ENCODE results near the gene COBL. TPM values are rescaled to one million over a fixed set of nuclear protein-coding genes. Genes with fewer than 3 reads are reported as not detected.

Gene COBL
- total RNA-seq, 1 experiment from 2014 or later, result 49.9 TPM

DNA sequence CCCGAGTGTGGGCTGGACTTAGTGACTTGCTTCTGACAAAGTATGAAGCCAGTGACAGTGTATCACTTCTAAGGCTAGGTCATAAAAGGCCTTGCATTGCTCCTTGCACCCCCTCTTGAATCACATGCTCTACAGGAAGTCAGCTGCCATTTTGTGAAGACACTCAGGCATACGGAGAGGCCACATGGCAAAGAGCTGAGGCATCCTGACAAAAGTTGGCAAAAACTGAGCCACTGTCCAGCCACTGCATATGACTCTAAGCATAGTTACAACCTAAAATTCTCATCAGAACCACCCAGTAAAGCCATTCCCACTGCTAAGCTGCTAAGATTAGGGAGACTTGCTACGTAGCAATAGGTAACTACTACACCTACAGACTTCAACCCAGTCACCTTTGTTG lies 18.6 kb downstream of the COBL start:
- DNase-seq, result no peak
- no peaks in the 10 kb centered on the region for H3K9me3 Mint-ChIP-seq (ENCODE audit: low read depth, unreplicated experiment)
- no peaks in the 10 kb centered on the region for H3K27me3 Mint-ChIP-seq (ENCODE audit: unreplicated experiment)
- no TSS peak for BruUV-seq (replicated peaks)
- CTCF ChIA-PET, result interaction anchor here (0.9 kb wide), 2 partner anchors 16 to 35 kb away, joined by 3 to 4 read pairs; no protein-coding TSS in a partner anchor
- no peak overlapping the region for H3K4me3 Mint-ChIP-seq (ENCODE audit: low read depth, unreplicated experiment)
- intact Hi-C loops (cut with micrococcal nuclease; ENCODE audit: unreplicated experiment), result no loop called here
- no peak overlapping the region for H3K27ac Mint-ChIP-seq (ENCODE audit: unreplicated experiment)
- TF ChIP-seq, protein P1, sequence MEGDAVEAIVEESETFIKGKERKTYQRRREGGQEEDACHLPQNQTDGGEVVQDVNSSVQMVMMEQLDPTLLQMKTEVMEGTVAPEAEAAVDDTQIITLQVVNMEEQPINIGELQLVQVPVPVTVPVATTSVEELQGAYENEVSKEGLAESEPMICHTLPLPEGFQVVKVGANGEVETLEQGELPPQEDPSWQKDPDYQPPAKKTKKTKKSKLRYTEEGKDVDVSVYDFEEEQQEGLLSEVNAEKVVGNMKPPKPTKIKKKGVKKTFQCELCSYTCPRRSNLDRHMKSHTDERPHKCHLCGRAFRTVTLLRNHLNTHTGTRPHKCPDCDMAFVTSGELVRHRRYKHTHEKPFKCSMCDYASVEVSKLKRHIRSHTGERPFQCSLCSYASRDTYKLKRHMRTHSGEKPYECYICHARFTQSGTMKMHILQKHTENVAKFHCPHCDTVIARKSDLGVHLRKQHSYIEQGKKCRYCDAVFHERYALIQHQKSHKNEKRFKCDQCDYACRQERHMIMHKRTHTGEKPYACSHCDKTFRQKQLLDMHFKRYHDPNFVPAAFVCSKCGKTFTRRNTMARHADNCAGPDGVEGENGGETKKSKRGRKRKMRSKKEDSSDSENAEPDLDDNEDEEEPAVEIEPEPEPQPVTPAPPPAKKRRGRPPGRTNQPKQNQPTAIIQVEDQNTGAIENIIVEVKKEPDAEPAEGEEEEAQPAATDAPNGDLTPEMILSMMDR (IDR thresholded peaks at IDR 0.05; ENCODE audit: unreplicated experiment), result no peak
- no peaks in the 10 kb centered on the region for H3K36me3 Mint-ChIP-seq (ENCODE audit: insufficient read depth, unreplicated experiment)
- peaks cover 20% of the 10 kb centered on the region for H3K4me1 Mint-ChIP-seq (ENCODE audit: low read depth, unreplicated experiment)

GRCh38 chr7:51295440-51296245 lies 21.0 kb downstream of the COBL start:
- Mint-ChIP-seq H3K9me3 (ENCODE audit: low read depth, unreplicated experiment) (no peaks in the 10 kb centered on the region), H3K4me1 (ENCODE audit: low read depth, unreplicated experiment) (peaks cover 37% of the 10 kb centered on the region), H3K36me3 (ENCODE audit: insufficient read depth, unreplicated experiment) (no peaks in the 10 kb centered on the region), H3K4me3 (ENCODE audit: low read depth, unreplicated experiment) (no peak overlapping the region), H3K27me3 (ENCODE audit: unreplicated experiment) (no peaks in the 10 kb centered on the region), H3K27ac (ENCODE audit: unreplicated experiment) (no peak overlapping the region)
- DNase-seq, result no peak
- TF ChIP-seq, protein P1 (IDR thresholded peaks at IDR 0.05; ENCODE audit: unreplicated experiment), result no peak
- intact Hi-C loops (cut with micrococcal nuclease; ENCODE audit: unreplicated experiment), result no loop called here
- BruUV-seq (replicated peaks), result no TSS peak
- CTCF ChIA-PET, result interaction anchor here (0.6 kb wide), 1 partner anchor 37 kb away, joined by 3 read pairs; no protein-coding TSS in a partner anchor

DNA sequence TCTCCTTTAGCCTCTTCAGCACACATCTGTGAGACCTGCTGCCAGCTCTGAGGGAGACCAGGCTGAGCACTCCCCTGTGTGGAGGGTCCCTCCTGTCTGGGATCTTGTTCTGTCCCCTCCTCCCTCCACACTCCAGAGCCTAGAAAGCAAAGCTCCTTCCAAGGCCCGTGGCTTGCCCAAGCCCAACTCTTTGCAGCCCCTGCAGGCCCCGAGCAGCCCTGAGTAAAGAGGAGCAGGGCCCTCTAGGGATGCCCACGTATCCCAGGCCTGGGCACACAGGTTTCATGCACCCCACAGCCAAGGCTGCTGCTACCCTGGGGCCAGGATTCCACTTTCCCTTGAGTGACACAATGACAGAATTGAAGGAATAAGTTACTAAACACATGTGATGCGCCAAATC lies 24.0 kb downstream of the COBL start:
- peaks cover 57% of the 10 kb centered on the region for H3K4me1 Mint-ChIP-seq (ENCODE audit: low read depth, unreplicated experiment)
- no peaks in the 10 kb centered on the region for H3K36me3 Mint-ChIP-seq (ENCODE audit: insufficient read depth, unreplicated experiment)
- CTCF ChIA-PET, result no interaction called here
- no peak overlapping the region for H3K27ac Mint-ChIP-seq (ENCODE audit: unreplicated experiment)
- no TSS peak for BruUV-seq (replicated peaks)
- no peaks in the 10 kb centered on the region for H3K27me3 Mint-ChIP-seq (ENCODE audit: unreplicated experiment)
- TF ChIP-seq, protein P1 (IDR thresholded peaks at IDR 0.05; ENCODE audit: unreplicated experiment), result no peak
- no peak overlapping the region for H3K4me3 Mint-ChIP-seq (ENCODE audit: low read depth, unreplicated experiment)
- intact Hi-C loops (cut with micrococcal nuclease; ENCODE audit: unreplicated experiment), result loop anchor here (2.0 kb wide), 1 partner anchor 38 kb away; no protein-coding TSS in a partner anchor
- DNase-seq, result no peak
- no peaks in the 10 kb centered on the region for H3K9me3 Mint-ChIP-seq (ENCODE audit: low read depth, unreplicated experiment)

DNA sequence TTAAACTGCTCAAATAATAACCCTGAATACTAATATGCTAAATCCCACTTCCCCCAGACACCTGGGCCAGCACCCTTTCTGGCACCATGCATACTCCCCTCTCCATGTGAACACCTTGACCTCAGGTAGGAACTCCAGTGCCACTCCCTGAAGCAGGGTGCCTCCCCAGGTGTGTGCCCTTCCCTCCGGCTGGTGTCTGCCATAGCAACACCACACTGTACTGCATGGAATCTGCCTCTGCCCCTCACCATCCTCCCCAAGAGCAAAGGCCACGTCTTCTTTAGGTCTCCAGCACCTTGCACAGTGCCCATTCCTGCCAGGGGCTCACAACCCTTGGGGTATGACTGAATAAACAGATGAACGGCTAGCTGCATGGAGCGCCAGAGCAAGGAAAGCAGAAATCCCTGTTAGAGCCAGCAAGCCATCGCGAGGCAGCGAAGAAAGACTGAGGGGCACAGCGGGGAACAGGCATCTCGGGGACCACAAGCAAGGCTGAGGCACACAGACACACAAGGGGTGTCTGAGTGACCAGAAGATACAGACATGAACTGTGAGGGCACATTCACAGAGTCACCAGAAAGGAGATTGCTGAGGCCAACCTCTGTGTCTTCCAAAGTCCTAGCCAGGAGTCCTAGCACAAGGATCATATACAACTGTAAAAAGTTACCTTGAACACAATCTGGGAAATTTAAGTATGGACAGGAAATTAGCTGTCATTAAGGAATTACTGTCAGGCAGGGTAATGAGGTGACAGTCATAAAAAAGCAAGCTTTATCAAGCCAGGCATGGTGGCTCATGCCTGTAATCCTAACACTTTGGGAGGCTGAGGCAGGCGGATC lies 25.7 kb downstream of the COBL start:
- DNase-seq, result no peak
- no peaks in the 10 kb centered on the region for H3K27me3 Mint-ChIP-seq (ENCODE audit: unreplicated experiment)
- no TSS peak for BruUV-seq (replicated peaks)
- H3K9me3 Mint-ChIP-seq (ENCODE audit: low read depth, unreplicated experiment), result no peaks in the 10 kb centered on the region
- H3K4me1 Mint-ChIP-seq (ENCODE audit: low read depth, unreplicated experiment), result peaks cover 49% of the 10 kb centered on the region
- no peak overlapping the region for H3K27ac Mint-ChIP-seq (ENCODE audit: unreplicated experiment)
- H3K36me3 Mint-ChIP-seq (ENCODE audit: insufficient read depth, unreplicated experiment), result no peaks in the 10 kb centered on the region
- no peak overlapping the region for H3K4me3 Mint-ChIP-seq (ENCODE audit: low read depth, unreplicated experiment)
- intact Hi-C loops (cut with micrococcal nuclease; ENCODE audit: unreplicated experiment), result no loop called here
- TF ChIP-seq, protein P1 (IDR thresholded peaks at IDR 0.05; ENCODE audit: unreplicated experiment), result no peak
- CTCF ChIA-PET, result interaction anchor here (0.6 kb wide), 1 partner anchor 15 kb away, joined by 3 read pairs; no protein-coding TSS in a partner anchor

All from Calu3 (cell line).